CD4-positive, alpha-beta memory T cell (primary cell): Measurements from ENCODE around the gene GNAO1. TPM values are rescaled to one million over a fixed set of nuclear protein-coding genes. Genes with fewer than 3 reads are reported as not detected.

Experiments used
- CTCF ChIA-PET: fragments of 350-600 bp; sonication (Branson Sonifier 250); formaldehyde crosslinking; loops from one replicate; lab custom pipeline; 2021; ENCODE audit warnings: inconsistent platforms; ENCODE audit not compliant: partially characterized antibody; lab: Charles Lee
- POLR2A ChIA-PET: fragments of 350-600 bp; sonication (Branson Sonifier 250); formaldehyde crosslinking; loops from one replicate; lab custom pipeline; 2021; ENCODE audit not compliant: partially characterized antibody; lab: Charles Lee
- DNase-seq, 5 donors: peaks; one replicate each; pipeline versions ENCODE4 v3.0.0 to v3.0.0-alpha.2; 2020 to 2022; ENCODE audit warnings: mixed read lengths in 1 of 5
- H3K27ac ChIP-seq: one replicate; pipeline ENCODE4 v1.7.0; 2013; ENCODE audit warnings: low read depth, low read length
- H3K27me3 ChIP-seq: 2 replicates; pipeline ENCODE4 v1.7.0; 2013; ENCODE audit warnings: mild to moderate bottlenecking, low read length, moderate library complexity; ENCODE audit not compliant: insufficient read depth
- H3K36me3 ChIP-seq: 2 replicates; pipeline ENCODE4 v1.7.0; 2013; ENCODE audit warnings: mild to moderate bottlenecking, low read length, moderate library complexity; ENCODE audit not compliant: insufficient read depth
- H3K4me1 ChIP-seq: 2 replicates; pipeline ENCODE4 v1.7.0; 2013; ENCODE audit warnings: mild to moderate bottlenecking, low read length, moderate library complexity; ENCODE audit not compliant: insufficient read depth
- H3K4me3 ChIP-seq, 2 donors: one replicate each; pipeline ENCODE4 v1.7.0; 2013; ENCODE audit warnings: low read length in 2 of 2, mild to moderate bottlenecking in 1 of 2
- H3K9me3 ChIP-seq, 2 donors: one replicate each; pipeline ENCODE4 v1.7.0; 2013; ENCODE audit warnings: low read length in 2 of 2, control low read depth in 1 of 2; ENCODE audit not compliant: control insufficient read depth in 1 of 2
- H3K27ac Mint-ChIP-seq, 7 donors: one replicate each; pipeline ENCODE4 v1.8.0; 2020 to 2021; ENCODE audit warnings: mixed read lengths in 7 of 7, mild to moderate bottlenecking in 6 of 7, inconsistent platforms in 3 of 7, moderate library complexity in 3 of 7
- H3K27me3 Mint-ChIP-seq, 2 donors: one replicate each; pipeline ENCODE4 v1.8.0; 2020 to 2021; ENCODE audit warnings: mixed read lengths in 2 of 2
- H3K36me3 Mint-ChIP-seq, 2 donors: one replicate each; pipeline ENCODE4 v1.8.0; 2020 to 2021; ENCODE audit warnings: mixed read lengths in 2 of 2, inconsistent platforms in 1 of 2, mild to moderate bottlenecking in 1 of 2
- H3K4me1 Mint-ChIP-seq, 4 donors: one replicate each; pipeline ENCODE4 v1.8.0; 2020 to 2021; ENCODE audit warnings: mixed read lengths in 4 of 4, mild to moderate bottlenecking in 1 of 4
- H3K4me3 Mint-ChIP-seq, 8 donors: one replicate each; pipeline ENCODE4 v1.8.0; 2020 to 2021; ENCODE audit warnings: mixed read lengths in 8 of 8, mild to moderate bottlenecking in 7 of 8, moderate library complexity in 6 of 8, inconsistent platforms in 3 of 8
- H3K9me3 Mint-ChIP-seq, 8 donors: one replicate each; pipeline ENCODE4 v1.8.0; 2020 to 2021; ENCODE audit warnings: mixed read lengths in 8 of 8, mild to moderate bottlenecking in 5 of 8, inconsistent platforms in 3 of 8, moderate library complexity in 1 of 8
- intact Hi-C: fragments of 100-400 bp; cut with micrococcal nuclease; formaldehyde crosslinking; loops from one replicate; pipeline ENCODE4 v1.15.1; 2023
- polyA plus RNA-seq, 2 donors: library from polyadenylated mRNA; unstranded; fragments of 300-500 nt; fragmentation: Illumina TruSeq; gene quantifications; one replicate each; pipeline ENCODE4 v1.2.3, GENCODE V29; 2021
- total RNA-seq, 2 experiments: library from RNA; stranded (reverse); gene quantifications; one replicate each; pipeline ENCODE4 v1.2.3, GENCODE V29; 2021

The GNAO1 gene
- total and polyA plus RNA-seq, 4 experiments from 2014 or later, result 1.5 to 10.8 (median 10.5) TPM; not detected in 1

DNA sequence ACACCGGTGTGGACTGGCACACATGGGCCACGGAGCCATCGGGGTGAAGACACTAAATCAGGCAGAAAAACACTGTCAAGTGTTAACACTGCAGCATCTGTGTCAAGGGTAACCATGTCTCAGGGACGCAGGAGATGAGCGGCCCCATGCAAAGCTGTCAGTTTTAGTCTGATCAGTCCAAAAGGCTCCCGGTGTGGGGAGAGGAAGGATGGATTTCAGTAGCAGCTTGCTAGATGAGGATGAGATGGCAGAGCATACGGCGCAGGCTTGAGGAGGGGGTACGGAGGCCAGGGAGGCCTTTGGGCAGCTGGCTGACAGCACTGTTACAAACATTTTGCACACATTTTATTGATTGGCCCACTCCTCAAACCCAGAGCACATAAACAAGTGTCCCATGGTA lies 98.1 kb downstream of the GNAO1 start:
- peaks cover 0 to 3% of the 10 kb centered on the region in 2 donors for H3K36me3 Mint-ChIP-seq
- no peak overlapping the region for H3K4me3 ChIP-seq
- H3K27ac Mint-ChIP-seq, result no peak overlapping the region
- H3K27me3 ChIP-seq, result no peaks in the 10 kb centered on the region
- no peaks in the 10 kb centered on the region for H3K27me3 Mint-ChIP-seq
- H3K36me3 ChIP-seq, result no peaks in the 10 kb centered on the region
- H3K4me3 Mint-ChIP-seq, result no peak overlapping the region
- POLR2A ChIA-PET, result no interaction called here
- H3K4me1 ChIP-seq, result no peaks in the 10 kb centered on the region
- peaks cover 0 to 3% (median 2%) of the 10 kb centered on the region in 4 donors for H3K4me1 Mint-ChIP-seq
- no peaks in the 10 kb centered on the region for H3K9me3 ChIP-seq
- CTCF ChIA-PET, result interaction anchor here (0.9 kb wide), 2 partner anchors 10 to 87 kb away, joined by 3 read pairs; no protein-coding TSS in a partner anchor
- H3K9me3 Mint-ChIP-seq, result no peaks in the 10 kb centered on the region
- intact Hi-C loops, result no loop called here
- H3K27ac ChIP-seq, result no peak overlapping the region
- no peak for DNase-seq

DNA sequence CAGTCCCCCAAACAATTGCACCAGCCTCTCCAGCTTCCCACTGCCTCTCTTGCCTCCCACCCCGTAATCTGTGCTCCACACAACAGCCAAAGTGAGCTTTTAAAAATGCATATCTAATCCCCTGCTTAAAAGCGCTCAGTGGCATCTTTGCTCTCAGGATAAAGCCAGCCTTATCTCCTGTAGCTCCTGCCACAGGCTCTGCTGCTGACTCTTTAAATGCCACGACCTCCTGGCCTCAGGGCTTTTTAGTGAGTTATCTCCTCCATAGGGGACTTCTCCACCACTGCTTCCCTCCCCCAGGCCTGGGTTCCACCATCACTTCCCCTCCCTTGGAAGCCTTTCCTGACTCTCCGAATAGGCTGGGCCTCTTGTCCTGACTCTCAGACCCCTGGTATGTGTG lies 98.6 kb downstream of the GNAO1 start:
- Histone ChIP-seq H3K27ac (no peak overlapping the region), H3K36me3 (no peaks in the 10 kb centered on the region), H3K4me3 (no peak overlapping the region), H3K9me3 (no peaks in the 10 kb centered on the region), H3K27me3 (no peaks in the 10 kb centered on the region), H3K4me1 (no peaks in the 10 kb centered on the region)
- Mint-ChIP-seq H3K4me3 (no peak overlapping the region), H3K27ac (peak overlapping the region in 3 of 7 donors; percentile 37 to 49 (median 42)), H3K27me3 (no peaks in the 10 kb centered on the region), H3K4me1 (peaks cover 0 to 3% (median 2%) of the 10 kb centered on the region in 4 donors), H3K9me3 (no peaks in the 10 kb centered on the region), H3K36me3 (peaks cover 0 to 3% of the 10 kb centered on the region in 2 donors)
- POLR2A ChIA-PET, result no interaction called here
- intact Hi-C loops, result no loop called here
- CTCF ChIA-PET, result interaction anchor here (0.9 kb wide), 2 partner anchors 10 to 87 kb away, joined by 3 read pairs; no protein-coding TSS in a partner anchor
- no peak for DNase-seq

- Histone ChIP-seq H3K9me3 (no peaks in the 10 kb centered on the region), H3K36me3 (no peaks in the 10 kb centered on the region), H3K4me3 (no peak overlapping the region), H3K27me3 (no peaks in the 10 kb centered on the region), H3K4me1 (no peaks in the 10 kb centered on the region), H3K27ac (no peak overlapping the region)
- Mint-ChIP-seq H3K36me3 (no peaks in the 10 kb centered on the region), H3K4me1 (peaks cover 0 to 2% (median 2%) of the 10 kb centered on the region in 4 donors), H3K27me3 (no peaks in the 10 kb centered on the region), H3K27ac (no peak overlapping the region), H3K4me3 (no peak overlapping the region), H3K9me3 (no peaks in the 10 kb centered on the region)
- POLR2A ChIA-PET, result no interaction called here
- no peak for DNase-seq
- intact Hi-C loops, result no loop called here
- CTCF ChIA-PET, result interaction anchor here (0.6 to 1.4 kb wide), 3 partner anchors 10 to 349 kb away, joined by 3 read pairs; no protein-coding TSS in a partner anchor
These were observed 102.7 kb downstream of the GNAO1 start for GRCh38 chr16:56294014-56294413.

- Histone ChIP-seq H3K4me3 (no peak overlapping the region), H3K27ac (no peak overlapping the region), H3K9me3 (no peaks in the 10 kb centered on the region), H3K36me3 (no peaks in the 10 kb centered on the region), H3K4me1 (no peaks in the 10 kb centered on the region), H3K27me3 (no peaks in the 10 kb centered on the region)
- intact Hi-C loops, result no loop called here
- Mint-ChIP-seq H3K4me3 (no peak overlapping the region), H3K9me3 (no peaks in the 10 kb centered on the region), H3K27me3 (no peaks in the 10 kb centered on the region), H3K36me3 (no peaks in the 10 kb centered on the region), H3K27ac (no peak overlapping the region), H3K4me1 (peaks cover 0 to 8% (median 3%) of the 10 kb centered on the region in 4 donors)
- no peak for DNase-seq
- ChIA-PET POLR2A (no interaction called here), CTCF (interaction anchor here (0.6 to 1.4 kb wide), 2 partner anchors 10 to 24 kb away, joined by 3 read pairs; no protein-coding TSS in a partner anchor)
These were observed 103.3 kb downstream of the GNAO1 start for GRCh38 chr16:56294579-56294978.

- Mint-ChIP-seq H3K4me3 (no peak overlapping the region), H3K27ac (peak overlapping the region in 1 of 7 donors; percentile 18), H3K9me3 (peaks cover 0 to 1% (median 0%) of the 10 kb centered on the region in 8 donors), H3K36me3 (no peaks in the 10 kb centered on the region), H3K27me3 (no peaks in the 10 kb centered on the region), H3K4me1 (peaks cover 0 to 13% (median 3%) of the 10 kb centered on the region in 4 donors)
- POLR2A ChIA-PET, result no interaction called here
- intact Hi-C loops, result no loop called here
- Histone ChIP-seq H3K9me3 (no peaks in the 10 kb centered on the region), H3K4me1 (no peaks in the 10 kb centered on the region), H3K36me3 (no peaks in the 10 kb centered on the region), H3K27ac (no peak overlapping the region), H3K4me3 (no peak overlapping the region), H3K27me3 (no peaks in the 10 kb centered on the region)
- CTCF ChIA-PET, result interaction anchor here (1.4 kb wide), 1 partner anchor 11 kb away, joined by 3 read pairs; no protein-coding TSS in a partner anchor
- no peak for DNase-seq
These were observed 103.9 kb downstream of the GNAO1 start for GRCh38 chr16:56295059-56295665.

- H3K27me3 ChIP-seq, result no peaks in the 10 kb centered on the region
- ChIA-PET CTCF (no interaction called here), POLR2A (interaction anchor here (0.8 kb wide), 1 partner anchor 34 kb away, joined by 3 read pairs; no protein-coding TSS in a partner anchor)
- Mint-ChIP-seq H3K27me3 (no peaks in the 10 kb centered on the region), H3K4me3 (peak overlapping the region in 1 of 8 donors; percentile 41), H3K36me3 (no peaks in the 10 kb centered on the region), H3K27ac (peak overlapping the region in 1 of 7 donors; percentile 19), H3K9me3 (peaks cover 0 to 1% (median 0%) of the 10 kb centered on the region in 8 donors), H3K4me1 (peaks cover 0 to 13% (median 2%) of the 10 kb centered on the region in 4 donors)
- H3K4me3 ChIP-seq, result no peak overlapping the region
- H3K27ac ChIP-seq, result no peak overlapping the region
- H3K4me1 ChIP-seq, result no peaks in the 10 kb centered on the region
- no peaks in the 10 kb centered on the region for H3K36me3 ChIP-seq
- no peak for DNase-seq
- H3K9me3 ChIP-seq, result no peaks in the 10 kb centered on the region
- intact Hi-C loops, result no loop called here
These were observed 104.6 kb downstream of the GNAO1 start for GRCh38 chr16:56295739-56296527.

DNA sequence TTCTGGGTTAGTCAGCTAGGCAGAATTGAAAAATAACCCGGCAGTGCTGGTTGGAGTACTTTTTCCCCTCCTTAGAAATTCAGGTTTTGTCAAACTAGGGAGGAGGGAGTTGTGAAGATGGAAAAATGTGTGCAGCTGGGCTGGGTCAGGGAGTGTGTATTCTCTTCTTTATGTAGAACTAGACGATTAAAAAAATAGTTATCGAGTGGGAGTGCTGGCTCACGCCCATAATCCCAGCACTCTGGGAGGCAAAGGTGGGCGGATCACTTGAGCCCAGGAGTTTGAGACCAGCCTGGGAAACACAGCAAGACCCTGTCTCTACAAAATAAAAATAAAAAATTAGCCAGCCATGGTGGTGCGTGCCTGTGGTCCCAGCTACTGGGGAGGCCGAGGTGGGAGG lies 106.4 kb downstream of the GNAO1 start:
- ChIA-PET POLR2A (no interaction called here), CTCF (interaction anchor here (1.0 kb wide), 1 partner anchor 330 kb away, joined by 3 read pairs; no protein-coding TSS in a partner anchor)
- Mint-ChIP-seq H3K4me1 (peaks cover 0 to 18% (median 4%) of the 10 kb centered on the region in 4 donors), H3K4me3 (no peak overlapping the region), H3K36me3 (no peaks in the 10 kb centered on the region), H3K9me3 (peaks cover 0 to 1% (median 0%) of the 10 kb centered on the region in 8 donors), H3K27me3 (no peaks in the 10 kb centered on the region), H3K27ac (no peak overlapping the region)
- Histone ChIP-seq H3K4me1 (no peaks in the 10 kb centered on the region), H3K36me3 (no peaks in the 10 kb centered on the region), H3K4me3 (no peak overlapping the region), H3K9me3 (no peaks in the 10 kb centered on the region), H3K27ac (no peak overlapping the region), H3K27me3 (no peaks in the 10 kb centered on the region)
- intact Hi-C loops, result no loop called here
- no peak for DNase-seq
